Endothelial cell (in vitro differentiated cells): ENCODE data around the gene EML1. TPM values are rescaled to one million over a fixed set of nuclear protein-coding genes. Genes with fewer than 3 reads are reported as not detected.
A peak's percentile ranks its signal among the peaks of the same experiment; 100 is the strongest.

Experiments used
- DNase-seq: peaks from one replicate; pipeline ENCODE4 v3.0.0; 2021; ENCODE audit warnings: low spot score
- H3K27ac Mint-ChIP-seq: one replicate; pipeline ENCODE4 v1.8.0; 2021; ENCODE audit warnings: mixed read lengths, inconsistent platforms; ENCODE audit not compliant: unreplicated experiment
- H3K27me3 Mint-ChIP-seq: one replicate; pipeline ENCODE4 v1.8.0; 2021; ENCODE audit warnings: mild to moderate bottlenecking, moderate library complexity, mixed read lengths, inconsistent platforms; ENCODE audit not compliant: unreplicated experiment
- H3K36me3 Mint-ChIP-seq: one replicate; pipeline ENCODE4 v1.8.0; 2021; ENCODE audit warnings: mild to moderate bottlenecking, low read depth, mixed read lengths, inconsistent platforms; ENCODE audit not compliant: unreplicated experiment
- H3K4me1 Mint-ChIP-seq: one replicate; pipeline ENCODE4 v1.8.0; 2021; ENCODE audit warnings: mild to moderate bottlenecking, mixed read lengths, inconsistent platforms; ENCODE audit not compliant: unreplicated experiment
- H3K4me3 Mint-ChIP-seq: one replicate; pipeline ENCODE4 v1.8.0; 2021; ENCODE audit warnings: mild to moderate bottlenecking, mixed read lengths, inconsistent platforms; ENCODE audit not compliant: unreplicated experiment
- H3K9me3 Mint-ChIP-seq: one replicate; pipeline ENCODE4 v1.8.0; 2021; ENCODE audit warnings: mixed read lengths, inconsistent platforms; ENCODE audit not compliant: unreplicated experiment
- CTCF ChIP-seq: fragments of 200-600 bp; sonication (generic); IDR thresholded peaks from one replicate; pipeline ENCODE4 v1.5.0; 2021; ENCODE audit warnings: antibody characterized with exemption; ENCODE audit not compliant: unreplicated experiment
- total RNA-seq: library from RNA; stranded (reverse); fragmentation: NEBNext Ultra II Directional; extraction: Animal tissue kit (Norgen Biotek cat#: 25700); gene quantifications from one replicate; pipeline ENCODE4 v1.2.1, GENCODE V29; 2021; ENCODE audit not compliant: unreplicated experiment

Gene EML1
- total RNA-seq, 1 donor from 2014 or later = 10.0 TPM

GRCh38 chr14:99749763-99750715 lies 43.2 kb upstream of the EML1 start:
- H3K4me1 Mint-ChIP-seq = peaks cover 26% of the 10 kb centered on the region
- no peak overlapping the region for H3K27ac Mint-ChIP-seq
- H3K36me3 Mint-ChIP-seq = no peaks in the 10 kb centered on the region
- no peak for TF ChIP-seq CTCF
- no peak overlapping the region for H3K4me3 Mint-ChIP-seq
- H3K27me3 Mint-ChIP-seq = peaks cover 17% of the 10 kb centered on the region
- H3K9me3 Mint-ChIP-seq = no peaks in the 10 kb centered on the region
- no peak for DNase-seq

GRCh38 chr14:99750746-99751450 lies 42.3 kb upstream of the EML1 start:
- H3K4me1 Mint-ChIP-seq = peaks cover 26% of the 10 kb centered on the region

GRCh38 chr14:99751539-99752485 lies 41.4 kb upstream of the EML1 start:
- DNase-seq = no peak
- no peaks in the 10 kb centered on the region for H3K36me3 Mint-ChIP-seq
- peak overlapping the region; percentile 84 for H3K27ac Mint-ChIP-seq
- H3K4me1 Mint-ChIP-seq = peaks cover 26% of the 10 kb centered on the region
- H3K9me3 Mint-ChIP-seq = no peaks in the 10 kb centered on the region
- TF ChIP-seq CTCF = no peak
- no peak overlapping the region for H3K4me3 Mint-ChIP-seq
- H3K27me3 Mint-ChIP-seq = peaks cover 15% of the 10 kb centered on the region

More at GRCh38 chr14:99750746-99751450, 42.3 kb upstream of the EML1 start:
- Mint-ChIP-seq H3K27me3 (peaks cover 15% of the 10 kb centered on the region), H3K9me3 (no peaks in the 10 kb centered on the region), H3K4me3 (no peak overlapping the region), H3K27ac (peak overlapping the region; percentile 84), H3K36me3 (no peaks in the 10 kb centered on the region)
- no peak for TF ChIP-seq CTCF
- DNase-seq = no peak

GRCh38 chr14:99752486-99753121 lies 40.6 kb upstream of the EML1 start:
- Mint-ChIP-seq H3K27ac (no peak overlapping the region), H3K9me3 (no peaks in the 10 kb centered on the region), H3K4me1 (peaks cover 26% of the 10 kb centered on the region), H3K36me3 (no peaks in the 10 kb centered on the region), H3K27me3 (peaks cover 15% of the 10 kb centered on the region), H3K4me3 (no peak overlapping the region)
- TF ChIP-seq CTCF = no peak
- DNase-seq = no peak
